Cerebellar cortex (tissue), 1 donor: Measurements from ENCODE around the gene ASB13.

Experiments
- DNase-seq: peaks from one replicate; pipeline ENCODE4 v3.0.0-alpha.2; 2015; ENCODE audit warnings: low spot score

The ASB13 gene

DNA sequence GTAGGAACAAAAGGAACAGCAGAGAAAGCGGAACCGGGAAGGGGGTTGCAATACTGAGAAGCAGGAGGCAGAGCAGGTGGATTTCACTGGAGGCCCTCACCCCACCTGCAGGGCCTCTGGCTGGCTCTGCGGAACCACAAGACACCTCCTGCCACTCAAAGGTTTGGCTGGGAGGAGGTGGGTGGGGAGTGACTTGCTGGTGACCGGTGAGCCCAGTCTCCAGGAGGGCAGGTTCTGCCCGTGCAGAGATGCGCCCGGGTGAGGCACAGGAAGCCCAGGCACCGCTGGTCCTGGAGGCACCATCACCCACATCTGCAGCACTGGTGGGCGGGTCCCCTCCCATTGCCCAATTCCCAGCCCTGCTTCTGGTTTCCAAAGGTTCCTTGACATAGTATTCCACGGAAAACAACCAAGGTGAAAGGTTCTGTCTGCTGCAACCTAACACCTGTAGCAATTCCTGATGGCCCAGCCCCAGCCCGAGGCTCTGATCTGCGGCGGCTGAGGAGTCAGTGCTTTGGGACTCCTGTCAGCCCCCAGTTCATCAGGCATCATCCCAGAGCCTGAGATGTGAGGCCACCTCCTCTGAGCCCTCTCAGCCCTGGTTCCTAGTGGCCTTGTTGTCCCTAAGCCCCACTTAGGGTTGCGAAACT, 77.3 kb downstream of the ASB13 start:
- no peak for DNase-seq
